GM18858 (cell line): Measurements from ENCODE around the gene PRKCZ.
A peak's percentile ranks its signal among the peaks of the same experiment; 100 is the strongest.
"Not testable (repeated sequence)": the region's sequence is repeated elsewhere in the genome, so short reads cannot be mapped to it uniquely, and the experiment has no call there.

Experiments used
- ATAC-seq: cut with Tn5 transposase; IDR thresholded peaks from one replicate; pipeline ENCODE4 v1.9.1; 2021; ENCODE audit not compliant: unreplicated experiment

The PRKCZ gene

GRCh38 chr1:2114635-2115007, 64.4 kb downstream of the PRKCZ start:
- ATAC-seq, result not testable (repeated sequence)

DNA sequence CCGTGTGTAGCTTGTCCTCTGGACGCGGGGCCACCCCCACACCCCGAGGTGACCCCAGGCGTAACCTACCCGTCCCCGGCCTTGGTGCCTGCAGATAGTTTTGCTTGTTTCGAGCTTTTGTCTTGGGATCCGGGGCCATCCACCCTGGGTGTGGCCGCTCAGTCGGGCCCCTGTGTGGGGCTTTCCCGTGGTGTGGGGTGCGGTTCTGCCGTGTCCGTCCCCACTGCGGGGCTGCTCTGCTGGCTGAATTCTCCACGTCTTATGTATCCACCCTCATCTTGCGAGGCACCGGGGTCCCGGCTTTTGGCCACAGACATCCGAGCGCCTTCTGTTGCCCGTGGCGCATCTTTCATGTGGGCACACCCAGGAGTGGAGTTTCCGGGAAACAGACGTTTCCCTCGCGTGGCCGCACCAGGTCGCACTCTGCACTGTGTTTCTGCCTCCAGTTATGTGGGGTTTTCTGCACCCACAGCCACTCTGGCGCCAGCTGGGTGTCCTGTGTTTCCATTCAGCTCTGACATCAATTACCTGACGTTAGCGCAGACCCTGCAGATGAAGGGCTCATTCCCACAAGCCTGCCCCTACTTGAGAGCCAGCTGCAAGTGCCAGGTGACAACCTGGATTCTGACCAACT, 64.9 kb downstream of the PRKCZ start:
- ATAC-seq, result no peak

GRCh38 chr1:2115702-2116341, 65.6 kb downstream of the PRKCZ start:
- ATAC-seq, result no peak

GRCh38 chr1:2119886-2120285, 69.7 kb downstream of the PRKCZ start:
- ATAC-seq, result no peak

DNA sequence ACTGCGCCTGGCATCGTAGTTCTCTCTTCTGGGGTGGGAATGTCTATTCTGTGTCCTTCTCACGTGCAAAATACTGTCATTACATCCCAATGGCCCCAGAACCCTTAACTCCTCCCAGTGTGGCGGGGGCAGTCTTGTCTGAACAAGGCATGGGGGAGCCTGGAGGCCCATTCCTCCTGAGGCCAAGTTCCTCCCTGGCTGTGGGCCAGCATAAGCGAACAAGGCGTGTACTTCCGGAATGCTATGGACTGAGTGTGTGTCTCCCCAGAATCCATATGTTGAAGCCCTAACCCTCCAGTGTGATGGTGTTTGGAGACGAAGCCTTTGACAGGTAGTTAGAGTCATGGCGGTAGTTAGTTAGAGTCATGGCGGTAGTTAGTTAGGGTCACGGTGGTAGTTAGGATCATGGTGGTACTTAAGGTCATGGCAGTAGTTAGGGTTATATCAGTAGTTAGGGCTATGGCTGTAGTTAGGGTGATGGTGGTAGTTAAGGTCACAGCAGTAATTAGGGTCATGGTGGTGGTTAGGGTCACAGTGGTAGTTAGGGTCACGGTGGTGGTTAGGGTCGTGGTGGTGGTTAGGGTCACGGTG, 71.0 kb downstream of the PRKCZ start:
- no peak for ATAC-seq

DNA sequence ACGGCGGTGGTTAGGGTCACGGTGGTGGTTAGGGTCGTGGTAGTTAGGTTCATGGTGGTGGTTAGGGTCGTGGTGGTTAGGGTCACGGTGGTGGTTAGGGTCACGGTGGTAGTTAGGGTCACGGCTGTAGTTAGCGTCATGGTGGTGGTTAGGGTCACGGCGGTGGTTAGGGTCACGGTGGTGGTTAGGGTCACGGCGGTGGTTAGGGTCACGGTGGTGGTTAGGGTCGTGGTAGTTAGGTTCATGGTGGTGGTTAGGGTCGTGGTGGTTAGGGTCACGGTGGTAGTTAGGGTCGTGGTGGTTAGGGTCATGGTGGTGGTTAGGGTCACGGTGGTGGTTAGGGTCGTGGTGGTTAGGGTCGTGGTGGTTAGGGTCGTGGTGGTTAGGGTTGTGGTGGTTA, 71.6 kb downstream of the PRKCZ start:
- ATAC-seq, result not testable (repeated sequence)

DNA sequence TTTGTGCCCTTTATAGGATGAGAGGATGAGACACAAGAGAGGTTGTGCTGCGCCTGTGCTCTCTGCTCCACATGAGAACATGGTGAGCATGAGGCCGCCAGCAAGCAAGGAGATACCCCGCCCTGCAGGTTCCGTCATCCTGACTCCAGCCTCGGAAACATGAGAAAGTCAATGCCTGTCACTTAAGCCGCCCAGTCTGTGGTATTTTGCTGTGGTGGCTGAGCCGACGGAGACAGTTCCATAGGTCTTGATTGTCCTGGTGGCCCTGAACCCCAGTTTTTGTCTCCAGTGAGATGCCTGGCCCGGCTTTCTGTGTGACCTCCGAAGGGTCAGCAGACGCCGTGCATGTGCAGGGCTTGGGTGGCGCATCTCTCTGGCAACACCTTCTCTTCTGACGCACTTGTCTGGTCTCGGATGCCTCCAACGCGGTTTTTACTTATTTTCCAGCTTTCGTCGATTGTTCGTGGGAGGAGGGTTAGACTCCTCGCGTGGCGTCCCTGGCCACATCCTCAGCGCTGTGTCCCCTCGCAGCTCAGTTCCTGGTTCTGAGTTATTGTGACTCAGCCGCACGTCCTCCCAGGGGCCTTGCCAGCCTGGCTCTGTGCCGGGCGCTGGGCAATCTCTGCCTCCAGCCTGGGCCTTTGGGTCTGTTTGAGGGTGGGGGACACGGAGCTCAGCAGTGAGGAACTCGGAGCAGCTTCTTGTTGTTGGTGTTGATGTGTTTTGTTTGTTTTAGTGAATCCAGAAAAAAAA, 74.4 kb downstream of the PRKCZ start:
- ATAC-seq, result no peak

GRCh38 chr1:2125350-2126211, 75.4 kb downstream of the PRKCZ start:
- ATAC-seq, result no peak

DNA sequence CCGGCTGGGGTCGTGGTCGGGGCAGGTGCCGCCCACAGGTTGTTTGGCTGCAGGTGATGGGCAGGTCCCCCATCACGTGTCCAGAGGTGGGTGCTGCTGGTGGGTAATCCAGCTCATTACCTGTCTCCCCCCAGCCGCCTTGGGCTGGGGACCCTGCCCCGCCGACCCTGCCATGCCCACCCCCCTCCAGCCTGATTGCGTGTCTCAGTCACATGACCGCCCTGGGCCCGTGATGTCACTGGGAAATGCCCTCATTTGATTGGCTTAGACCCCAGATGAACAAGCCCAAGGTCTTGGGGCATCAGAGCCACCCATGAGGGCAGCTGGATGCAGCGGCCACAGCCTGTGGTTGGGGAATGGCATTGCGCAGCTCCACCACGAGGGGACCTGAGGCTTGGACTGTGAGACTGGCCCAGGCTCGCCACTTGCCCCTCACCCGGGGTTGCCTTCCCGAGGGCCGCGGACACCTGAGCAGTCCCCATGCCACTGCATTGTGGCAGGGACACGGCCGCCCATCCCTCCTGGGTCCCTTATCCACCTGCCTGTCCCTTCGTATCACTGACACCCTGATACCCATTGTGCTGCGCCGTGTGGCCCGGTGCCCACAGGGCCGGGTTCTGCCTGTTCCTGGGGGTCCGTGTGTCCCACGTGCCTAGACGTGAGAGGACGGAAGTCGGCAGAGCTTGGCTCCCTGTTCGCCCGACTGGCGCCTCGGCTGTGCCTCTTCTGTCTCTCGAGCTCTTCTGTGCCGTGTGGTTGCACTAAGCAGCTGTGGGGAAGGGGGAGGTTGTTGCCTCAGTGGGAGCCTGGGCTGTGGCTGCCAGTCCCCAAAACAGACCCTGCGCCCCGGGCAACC, 76.3 kb downstream of the PRKCZ start:
- no peak for ATAC-seq

GRCh38 chr1:2127187-2128145, 77.3 kb downstream of the PRKCZ start:
- ATAC-seq, result no peak

- ATAC-seq, result no peak
Measured at GRCh38 chr1:2128189-2128901, 78.1 kb downstream of the PRKCZ start.

DNA sequence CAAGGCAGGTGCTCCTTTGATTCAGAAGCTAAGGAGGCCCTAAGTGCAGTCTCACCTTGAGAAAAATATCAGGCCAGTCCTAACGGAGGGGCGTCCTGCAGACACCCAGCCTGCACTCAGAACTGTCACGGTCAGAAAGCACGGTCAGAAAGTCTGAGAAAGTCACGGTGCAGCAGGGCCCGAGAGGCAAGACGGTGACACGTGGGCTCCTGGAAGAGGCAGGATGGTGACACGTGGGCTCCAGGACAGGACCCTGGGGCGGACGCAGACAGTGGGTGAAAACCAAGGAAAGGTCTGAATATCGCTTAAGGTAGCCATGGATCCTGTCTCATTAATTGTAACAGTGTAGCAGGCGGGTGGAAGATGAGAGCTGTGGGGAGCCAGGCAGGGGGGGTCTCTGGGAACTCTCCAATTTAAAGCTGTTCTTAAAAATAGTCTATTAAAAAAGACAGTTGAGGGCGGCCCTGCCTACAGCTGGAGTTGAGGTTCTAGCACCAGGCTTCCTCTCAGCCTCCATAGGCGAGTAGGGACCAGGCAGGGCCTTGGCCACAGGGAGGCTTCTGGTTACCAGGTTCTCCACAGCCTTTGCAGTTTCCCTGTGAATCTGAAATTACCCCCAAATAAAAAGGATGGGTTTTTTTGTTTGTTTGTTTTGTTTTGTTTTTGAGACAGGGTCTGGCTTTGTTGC, 79.2 kb downstream of the PRKCZ start:
- no peak for ATAC-seq

- ATAC-seq, result no peak
Measured at GRCh38 chr1:2130156-2130555, 79.9 kb downstream of the PRKCZ start.

GRCh38 chr1:2130871-2131289, 80.7 kb downstream of the PRKCZ start:
- no peak for ATAC-seq

DNA sequence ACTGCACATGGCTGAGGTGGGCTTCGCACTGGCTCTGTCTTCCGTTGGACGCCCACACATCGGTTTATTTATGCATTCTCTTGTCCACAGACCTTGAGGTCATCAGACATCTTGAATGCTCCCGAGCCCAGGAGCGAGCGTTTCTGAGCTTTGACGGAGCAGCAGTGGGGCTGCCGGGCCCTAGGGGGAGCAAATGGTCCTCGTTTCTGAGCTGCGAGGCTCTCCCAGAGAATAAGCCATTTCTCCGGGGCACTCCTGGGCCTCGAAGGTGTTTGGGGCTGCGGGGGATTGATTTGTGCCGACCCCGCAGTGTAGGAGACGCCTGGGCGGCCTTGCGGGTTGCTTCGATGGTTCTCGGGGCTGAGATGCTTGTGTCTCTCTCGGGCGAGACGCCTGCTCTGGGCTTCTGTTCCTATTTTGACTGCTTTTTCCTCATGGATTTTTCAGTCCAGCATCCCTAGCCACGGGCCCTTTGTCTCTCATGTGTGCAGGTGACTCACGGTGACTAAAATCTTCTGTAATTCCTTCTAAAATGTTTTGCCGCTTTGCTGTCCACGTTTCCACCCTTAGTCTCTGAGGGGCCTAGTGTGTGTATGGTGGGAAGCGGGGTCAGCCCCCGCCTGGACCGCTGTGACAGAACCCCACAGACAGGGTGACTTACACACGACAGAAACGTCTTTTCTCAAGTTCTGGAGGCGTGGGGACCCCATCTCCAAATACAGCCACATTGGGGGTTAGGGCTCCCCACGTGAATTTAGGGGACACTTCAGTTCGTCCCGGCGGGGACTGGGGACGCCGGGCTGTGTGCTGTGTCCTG, 82.2 kb downstream of the PRKCZ start:
- no peak for ATAC-seq

DNA sequence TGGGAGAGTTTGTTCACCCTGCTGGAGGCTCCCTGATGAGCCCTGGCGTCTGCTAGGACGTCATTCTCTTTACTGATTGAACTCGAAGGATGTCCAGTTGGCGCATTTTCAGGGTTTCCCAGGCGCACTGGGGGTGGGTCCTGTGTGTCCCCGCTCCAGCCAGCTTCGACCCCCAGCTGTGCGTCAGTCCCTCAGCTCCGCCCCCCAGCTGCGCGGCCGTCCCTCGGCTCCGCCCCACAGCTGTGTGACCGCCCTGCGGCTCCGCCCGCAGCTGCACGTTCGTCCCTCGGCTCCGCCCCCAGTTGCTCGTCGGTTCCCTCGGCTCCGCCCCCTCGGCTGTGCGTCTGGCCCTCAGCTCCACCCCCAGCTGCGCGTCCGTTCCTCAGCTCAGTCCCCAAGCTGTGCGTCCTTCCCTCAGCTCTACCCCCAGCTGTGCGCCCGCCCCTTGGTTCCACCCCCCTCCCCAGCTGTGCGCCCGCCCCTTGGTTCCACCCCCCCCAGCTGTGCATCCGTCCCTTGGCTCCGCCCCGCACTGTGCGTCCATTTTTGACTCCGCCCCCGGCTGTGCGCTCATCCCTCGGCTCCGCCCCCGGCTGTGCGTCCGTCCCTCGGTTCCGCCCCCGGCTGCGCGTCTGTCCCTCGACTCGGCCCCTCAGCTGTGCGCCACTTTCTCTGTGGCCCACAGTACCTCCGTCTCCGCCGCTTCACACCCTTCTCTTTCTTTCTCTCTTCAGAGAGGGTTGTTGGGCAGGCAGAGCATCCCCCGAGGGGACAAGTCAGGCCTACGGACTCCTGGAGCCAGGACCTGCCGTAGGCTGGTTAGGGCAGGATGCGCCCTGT, 83.0 kb downstream of the PRKCZ start:
- ATAC-seq, result peak; percentile 74
